ENCODE measurements around the gene FNDC3A.

The FNDC3A gene

GRCh38 chr13:48965736-48966135, 10.0 kb upstream of the FNDC3A start:
- Histone ChIP-seq H3K4me1 (ENCODE audit: low read length) (0 out of 2 replicates have a peak, but pooled peaks cover 4% of the 10 kb centered on the region), H3K79me2 (ENCODE audit: low read length) (no peaks in the 10 kb centered on the region), H3F3A (ENCODE audit: insufficient read depth, low read length) (no peaks in the 10 kb centered on the region), H3K4me2 (ENCODE audit: low read depth, low read length) (no peak overlapping the region), H3K9ac (ENCODE audit: low read length) (no peak overlapping the region), H2AFZ (ENCODE audit: low read length) (no peak overlapping the region), H3K27me3 (replicated peaks; ENCODE audit: insufficient read depth, low read length) (no peaks in the 10 kb centered on the region), H4K20me1 (ENCODE audit: insufficient read depth, low read length) (no peaks in the 10 kb centered on the region), H3K9me3 (replicated peaks; ENCODE audit: insufficient read depth, low read length) (no peaks in the 10 kb centered on the region), H3K36me3 (replicated peaks; ENCODE audit: insufficient read depth, low read length) (no peaks in the 10 kb centered on the region), H3K4me3 (ENCODE audit: low read length) (no peak overlapping the region), H3K9me2 (replicated peaks; ENCODE audit: insufficient read depth, low read length) (no peaks in the 10 kb centered on the region), H3K27ac (ENCODE audit: low read length) (no peak overlapping the region)
- TF ChIP-seq EZH2 (optimal IDR thresholded peaks at IDR 0.05; ENCODE audit: low read depth, low read length) (no peak), EZH2phosphoT487 (IDR thresholded peaks at IDR 0.05; ENCODE audit: low read length) (no peak), CTCF (IDR thresholded peaks at IDR 0.05; ENCODE audit: low read length) (no peak)
- no peak for DNase-seq

GRCh38 chr13:48969685-48970084, 6.0 kb upstream of the FNDC3A start:
- no peaks in the 10 kb centered on the region for H3K9me2 ChIP-seq (replicated peaks; ENCODE audit: insufficient read depth, low read length)
- no peaks in the 10 kb centered on the region for H3F3A ChIP-seq (ENCODE audit: insufficient read depth, low read length)
- H3K79me2 ChIP-seq (ENCODE audit: low read length) = peaks cover 3% of the 10 kb centered on the region; the same call in 1 of the 2 replicates
- no peaks in the 10 kb centered on the region for H3K36me3 ChIP-seq (replicated peaks; ENCODE audit: insufficient read depth, low read length)
- H3K4me1 ChIP-seq (ENCODE audit: low read length) = peaks cover 14% of the 10 kb centered on the region
- no peak for TF ChIP-seq CTCF (IDR thresholded peaks at IDR 0.05; ENCODE audit: low read length)
- no peaks in the 10 kb centered on the region for H4K20me1 ChIP-seq (ENCODE audit: insufficient read depth, low read length)
- H3K9me3 ChIP-seq (replicated peaks; ENCODE audit: insufficient read depth, low read length) = no peaks in the 10 kb centered on the region
- no peak overlapping the region for H3K27ac ChIP-seq (ENCODE audit: low read length)
- DNase-seq = no peak
- H2AFZ ChIP-seq (ENCODE audit: low read length) = no peak overlapping the region
- H3K4me3 ChIP-seq (ENCODE audit: low read length) = no peak overlapping the region
- no peaks in the 10 kb centered on the region for H3K27me3 ChIP-seq (replicated peaks; ENCODE audit: insufficient read depth, low read length)
- H3K4me2 ChIP-seq (ENCODE audit: low read depth, low read length) = no peak overlapping the region
- H3K9ac ChIP-seq (ENCODE audit: low read length) = no peak overlapping the region

- no peak overlapping the region for H3K4me2 ChIP-seq (ENCODE audit: low read depth, low read length)
These were observed 1.8 kb upstream of the FNDC3A start for GRCh38 chr13:48973845-48974431.

More at GRCh38 chr13:48973845-48974431, 1.8 kb upstream of the FNDC3A start:
- H3F3A ChIP-seq (ENCODE audit: insufficient read depth, low read length) = peaks cover 18% of the 10 kb centered on the region; the same call in 1 of the 2 replicates
- no peak overlapping the region for H3K27ac ChIP-seq (ENCODE audit: low read length)
- TF ChIP-seq CTCF (IDR thresholded peaks at IDR 0.05; ENCODE audit: low read length) = no peak
- H3K9me2 ChIP-seq (replicated peaks; ENCODE audit: insufficient read depth, low read length) = no peaks in the 10 kb centered on the region
- H3K36me3 ChIP-seq (replicated peaks; ENCODE audit: insufficient read depth, low read length) = no peaks in the 10 kb centered on the region
- no peaks in the 10 kb centered on the region for H4K20me1 ChIP-seq (ENCODE audit: insufficient read depth, low read length)
- peaks cover 26% of the 10 kb centered on the region for H3K79me2 ChIP-seq (ENCODE audit: low read length)
- H3K9me3 ChIP-seq (replicated peaks; ENCODE audit: insufficient read depth, low read length) = no peaks in the 10 kb centered on the region
- no peak overlapping the region for H3K9ac ChIP-seq (ENCODE audit: low read length)
- no peak overlapping the region for H2AFZ ChIP-seq (ENCODE audit: low read length)
- no peaks in the 10 kb centered on the region for H3K27me3 ChIP-seq (replicated peaks; ENCODE audit: insufficient read depth, low read length)
- no peak overlapping the region for H3K4me3 ChIP-seq (ENCODE audit: low read length)
- DNase-seq = no peak
- peaks cover 11% of the 10 kb centered on the region for H3K4me1 ChIP-seq (ENCODE audit: low read length)

Data from MM.1S (cell line).